Nephron progenitor cell (in vitro differentiated cells): ENCODE results near the gene SIRPB1.

ENCODE experiments used
- DNase-seq: peaks from one replicate; pipeline ENCODE4 v3.0.0; 2021
- H3K27ac Mint-ChIP-seq: 2 replicates; pipeline ENCODE4 v1.8.0; 2021; ENCODE audit warnings: mild to moderate bottlenecking, moderate library complexity, mixed read lengths
- H3K27me3 Mint-ChIP-seq: 2 replicates; pipeline ENCODE4 v1.8.0; 2021; ENCODE audit warnings: mild to moderate bottlenecking, low read depth, mixed read lengths; ENCODE audit not compliant: poor library complexity
- H3K36me3 Mint-ChIP-seq: 2 replicates; pipeline ENCODE4 v1.8.0; 2021; ENCODE audit warnings: low read depth, mixed read lengths
- H3K4me1 Mint-ChIP-seq: 2 replicates; pipeline ENCODE4 v1.8.0; 2021; ENCODE audit warnings: mixed read lengths
- H3K4me3 Mint-ChIP-seq: 2 replicates; pipeline ENCODE4 v1.8.0; 2021; ENCODE audit warnings: mild to moderate bottlenecking, moderate library complexity, mixed read lengths
- H3K9me3 Mint-ChIP-seq: 2 replicates; pipeline ENCODE4 v1.8.0; 2021; ENCODE audit warnings: mild to moderate bottlenecking, moderate library complexity, mixed read lengths
- CTCF ChIP-seq: fragments of 200-600 bp; sonication (generic); IDR thresholded peaks from 2 replicates; pipeline ENCODE4 v1.5.0; 2021; ENCODE audit warnings: antibody characterized with exemption

The SIRPB1 gene

DNA sequence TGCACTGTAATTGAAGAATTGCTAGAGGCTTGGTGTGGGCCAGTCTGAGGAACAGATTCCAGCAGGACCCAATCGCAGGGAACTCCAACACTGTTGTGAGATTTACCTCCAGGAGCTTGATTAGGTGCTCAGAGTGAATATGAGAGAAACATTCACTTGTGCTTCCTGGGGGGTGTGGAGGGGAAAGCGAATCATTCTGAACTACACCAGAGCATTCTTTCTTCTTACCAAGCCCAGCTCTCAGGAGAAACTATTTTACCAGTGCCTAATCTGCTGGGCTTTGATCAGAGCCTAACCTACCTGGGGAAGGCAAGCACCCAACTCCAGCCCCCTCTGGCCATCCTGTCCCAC is 7.4 kb upstream of the SIRPB1 start:
- Mint-ChIP-seq H3K27ac (no peak overlapping the region), H3K4me1 (peaks cover under 1% of the 10 kb centered on the region), H3K4me3 (no peak overlapping the region), H3K36me3 (no peaks in the 10 kb centered on the region), H3K27me3 (peaks cover 19% of the 10 kb centered on the region), H3K9me3 (no peaks in the 10 kb centered on the region)
- DNase-seq = no peak
- TF ChIP-seq CTCF = no peak

GRCh38 chr20:1626528-1627199 is 6.9 kb upstream of the SIRPB1 start:
- Mint-ChIP-seq H3K4me1 (no peaks in the 10 kb centered on the region), H3K27ac (no peak overlapping the region), H3K27me3 (peaks cover 19% of the 10 kb centered on the region), H3K9me3 (no peaks in the 10 kb centered on the region), H3K4me3 (no peak overlapping the region), H3K36me3 (no peaks in the 10 kb centered on the region)
- TF ChIP-seq CTCF = no peak
- no peak for DNase-seq

DNA sequence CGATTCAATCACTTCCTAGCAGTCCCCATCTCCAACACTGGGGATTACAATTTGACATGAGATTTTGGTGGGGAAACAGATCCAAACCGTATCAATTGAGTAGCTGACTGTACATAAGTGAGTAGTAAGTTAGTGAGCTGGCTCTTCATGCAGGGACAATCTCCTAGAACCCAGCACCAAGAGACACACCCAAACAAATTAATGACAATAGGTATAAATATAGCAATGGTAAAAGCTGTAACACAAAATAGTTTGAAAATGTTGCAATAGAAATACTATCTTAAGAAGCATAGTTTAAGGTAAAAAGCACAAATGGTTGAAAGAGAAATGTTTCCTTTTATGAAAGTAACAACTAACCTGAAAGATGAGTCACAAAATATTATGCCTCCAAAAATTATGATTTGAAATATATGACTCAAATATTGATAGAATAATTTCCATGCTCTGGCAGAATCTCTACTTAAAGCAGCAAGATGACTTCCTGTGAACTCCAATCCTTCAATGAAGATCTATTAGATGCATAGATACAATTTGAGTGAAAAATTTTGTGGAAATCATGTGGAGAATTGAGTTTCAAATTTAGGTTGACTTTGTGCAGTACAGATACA is 5.4 kb upstream of the SIRPB1 start:
- no peaks in the 10 kb centered on the region for H3K9me3 Mint-ChIP-seq
- H3K27me3 Mint-ChIP-seq = peaks cover 18% of the 10 kb centered on the region
- no peak for DNase-seq
- TF ChIP-seq CTCF = no peak
- H3K4me3 Mint-ChIP-seq = no peak overlapping the region
- H3K27ac Mint-ChIP-seq = no peak overlapping the region
- H3K36me3 Mint-ChIP-seq = no peaks in the 10 kb centered on the region
- no peaks in the 10 kb centered on the region for H3K4me1 Mint-ChIP-seq

DNA sequence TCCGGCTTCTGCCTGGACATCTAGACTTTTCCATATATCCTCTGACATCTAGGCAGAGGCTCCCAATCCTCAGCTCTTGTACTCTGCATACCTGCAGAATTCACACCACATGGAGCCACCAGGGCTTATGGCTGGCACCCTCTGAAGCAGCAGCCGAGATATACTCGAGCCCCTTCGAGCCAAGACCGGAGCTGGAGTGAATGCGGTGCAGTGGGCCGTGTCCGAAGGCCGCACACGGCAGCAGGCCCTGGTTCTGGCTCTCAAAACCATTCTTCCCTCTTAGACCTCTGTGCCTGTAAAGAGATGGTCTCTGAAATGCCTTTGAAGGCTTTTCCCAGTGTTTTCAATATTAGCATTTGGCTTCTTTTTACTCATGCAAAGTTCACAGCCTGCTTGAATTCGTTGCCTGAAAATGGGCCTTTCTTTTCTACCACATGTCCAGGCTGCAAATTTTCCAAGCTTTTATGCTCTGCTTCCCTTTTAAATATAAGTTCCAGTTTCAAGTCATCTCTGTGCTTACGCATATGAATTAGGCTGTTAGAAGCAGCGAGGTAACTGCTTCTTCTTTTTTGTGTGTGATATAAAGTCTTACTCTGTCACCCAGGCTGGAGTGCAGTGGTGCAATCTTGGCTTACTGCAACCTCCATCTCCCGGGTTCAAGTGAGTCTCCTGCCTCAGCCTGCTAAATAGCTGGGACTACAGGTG is 3.8 kb upstream of the SIRPB1 start:
- H3K27ac Mint-ChIP-seq = no peak overlapping the region
- no peak overlapping the region for H3K4me3 Mint-ChIP-seq
- TF ChIP-seq CTCF = no peak
- H3K4me1 Mint-ChIP-seq = no peaks in the 10 kb centered on the region
- H3K27me3 Mint-ChIP-seq = peaks cover 15% of the 10 kb centered on the region
- H3K36me3 Mint-ChIP-seq = no peaks in the 10 kb centered on the region
- H3K9me3 Mint-ChIP-seq = peaks cover 4% of the 10 kb centered on the region
- no peak for DNase-seq

DNA sequence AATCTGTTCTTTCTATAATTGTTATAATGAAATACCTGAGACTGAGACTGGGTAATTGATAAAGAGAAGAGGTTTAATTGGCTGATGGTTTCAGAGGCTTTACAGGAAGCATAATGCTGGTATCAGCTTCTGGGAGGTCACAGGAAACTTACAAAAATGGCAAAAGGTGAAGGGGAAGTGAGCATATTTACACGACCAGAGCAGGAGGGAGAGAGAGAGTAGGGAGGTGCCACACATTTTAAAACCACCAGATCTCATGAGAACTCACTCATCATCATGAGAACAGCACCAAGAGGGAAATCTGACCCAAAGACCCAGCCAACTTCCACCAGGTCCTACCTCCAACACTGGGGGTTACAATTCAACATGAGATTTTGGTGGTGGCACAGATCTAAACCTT is 2.6 kb upstream of the SIRPB1 start:
- H3K4me3 Mint-ChIP-seq = no peak overlapping the region
- H3K27me3 Mint-ChIP-seq = peaks cover 12% of the 10 kb centered on the region
- no peak overlapping the region for H3K27ac Mint-ChIP-seq
- DNase-seq = no peak
- no peaks in the 10 kb centered on the region for H3K4me1 Mint-ChIP-seq
- peaks cover 10% of the 10 kb centered on the region for H3K9me3 Mint-ChIP-seq
- no peaks in the 10 kb centered on the region for H3K36me3 Mint-ChIP-seq
- no peak for TF ChIP-seq CTCF

DNA sequence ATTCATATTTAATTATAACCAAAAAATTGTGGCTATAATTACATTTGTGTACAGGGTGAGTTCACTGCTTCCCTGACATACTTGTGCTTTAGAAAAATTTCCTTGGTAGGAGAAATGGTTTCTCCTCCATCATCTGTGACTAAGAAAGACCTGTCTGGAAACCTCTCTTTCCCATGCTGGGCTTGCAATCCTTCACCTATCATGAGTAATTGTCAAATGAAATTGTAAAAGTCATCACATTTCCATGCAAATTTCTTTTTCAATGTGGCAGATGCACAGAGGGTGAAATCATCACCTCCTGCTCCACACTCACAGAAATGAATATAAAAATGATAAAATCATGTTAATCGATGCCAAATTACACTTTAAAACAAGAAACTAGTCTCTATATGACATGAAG is 1.5 kb upstream of the SIRPB1 start:
- no peak for TF ChIP-seq CTCF
- H3K27me3 Mint-ChIP-seq = peaks cover 8% of the 10 kb centered on the region
- no peak for DNase-seq
- H3K4me1 Mint-ChIP-seq = no peaks in the 10 kb centered on the region
- H3K9me3 Mint-ChIP-seq = peaks cover 10% of the 10 kb centered on the region
- no peak overlapping the region for H3K4me3 Mint-ChIP-seq
- H3K27ac Mint-ChIP-seq = no peak overlapping the region
- H3K36me3 Mint-ChIP-seq = no peaks in the 10 kb centered on the region
